DMS153 treated with DMSO at 0.1 percent for 48 hours (cell line): ENCODE measurements around the gene PRPF40A.
A peak's percentile ranks its signal among the peaks of the same experiment; 100 is the strongest.

Experiments
- DNase-seq: peaks from one replicate; lab custom pipeline; 2025; ENCODE audit not compliant: unreplicated experiment; lab: John Stamatoyannopoulos, UW

PRPF40A gene

GRCh38 chr2:152718076-152718908 is 1.0 kb upstream of the PRPF40A start, which contains the start of gene ARL6IP6:
ARL6IP6 (plus strand) TSS chr2:152718620; CDS start chr2:152718625, 5 bp downstream.
- peak; percentile 87 for DNase-seq

- DNase-seq, result no peak
These were observed 445 bp downstream of the PRPF40A start for GRCh38 chr2:152716805-152717227.

GRCh38 chr2:152715854-152716428 is 1.3 kb downstream of the PRPF40A start:
- DNase-seq, result no peak

- DNase-seq, result no peak
These were observed 2.1 kb downstream of the PRPF40A start for GRCh38 chr2:152715112-152715511.

GRCh38 chr2:152710713-152711112 is 6.5 kb downstream of the PRPF40A start:
- DNase-seq, result no peak

- DNase-seq, result no peak
These were observed 8.5 kb downstream of the PRPF40A start for GRCh38 chr2:152708742-152709141.

- no peak for DNase-seq
These were observed 10.7 kb downstream of the PRPF40A start for GRCh38 chr2:152706477-152707021.

- no peak for DNase-seq
These were observed 16.1 kb downstream of the PRPF40A start for GRCh38 chr2:152701198-152701597.

GRCh38 chr2:152696476-152696875 is 20.8 kb downstream of the PRPF40A start:
- DNase-seq, result no peak

- DNase-seq, result no peak
These were observed 21.5 kb downstream of the PRPF40A start for GRCh38 chr2:152695763-152696162.

GRCh38 chr2:152694161-152694661 is 23.1 kb downstream of the PRPF40A start:
- no peak for DNase-seq

- no peak for DNase-seq
These were observed 24.2 kb downstream of the PRPF40A start for GRCh38 chr2:152693033-152693432.

- DNase-seq, result no peak
These were observed 30.9 kb downstream of the PRPF40A start for GRCh38 chr2:152686321-152686720.

GRCh38 chr2:152683400-152683799 is 33.9 kb downstream of the PRPF40A start:
- no peak for DNase-seq

- no peak for DNase-seq
These were observed 34.6 kb downstream of the PRPF40A start for GRCh38 chr2:152682663-152683062.

GRCh38 chr2:152678808-152679207 is 38.5 kb downstream of the PRPF40A start:
- no peak for DNase-seq

GRCh38 chr2:152676461-152676860 is 40.8 kb downstream of the PRPF40A start:
- DNase-seq, result no peak

- no peak for DNase-seq
These were observed 42.9 kb downstream of the PRPF40A start for GRCh38 chr2:152674334-152674733.

GRCh38 chr2:152664725-152665124 is 52.5 kb downstream of the PRPF40A start:
- no peak for DNase-seq

GRCh38 chr2:152661076-152661475 is 56.2 kb downstream of the PRPF40A start:
- DNase-seq, result no peak

- DNase-seq, result no peak
These were observed 59.0 kb downstream of the PRPF40A start for GRCh38 chr2:152658221-152658620.

- no peak for DNase-seq
These were observed 60.2 kb downstream of the PRPF40A start for GRCh38 chr2:152657043-152657442.
